HEK293 (cell line): Measurements from ENCODE around the gene EXD3.

Experiments
- BCL11A ChIP-seq: fragments of 450-650 bp; formaldehyde crosslinking; IDR thresholded peaks from 2 replicates; pipeline ENCODE4 v1.5.1; 2016; ENCODE audit warnings: low read depth, missing biosample characterization, missing genetic modification characterization
- EGR2 ChIP-seq: fragments of 450-650 bp; formaldehyde crosslinking; IDR thresholded peaks from 2 replicates; pipeline ENCODE4 v1.5.1; 2016; ENCODE audit warnings: low read depth, missing biosample characterization, missing genetic modification characterization
- KLF9 ChIP-seq: fragments of 450-650 bp; formaldehyde crosslinking; IDR thresholded peaks from 2 replicates; pipeline ENCODE4 v1.5.1; 2016; ENCODE audit warnings: missing biosample characterization, missing genetic modification characterization, low read depth
- SETDB1 ChIP-seq: IDR thresholded peaks from one replicate; pipeline ENCODE4 v1.6.1; 2017; ENCODE audit warnings: mild to moderate bottlenecking, low read length, moderate library complexity, mixed read lengths; ENCODE audit not compliant: insufficient read length
- WT1 ChIP-seq: fragments of 450-650 bp; formaldehyde crosslinking; IDR thresholded peaks from 2 replicates; pipeline ENCODE4 v1.5.1; 2016; ENCODE audit warnings: missing biosample characterization, missing genetic modification characterization
- YY2 ChIP-seq: fragments of 450-650 bp; formaldehyde crosslinking; IDR thresholded peaks from 2 replicates; pipeline ENCODE4 v1.5.1; 2016; ENCODE audit warnings: missing biosample characterization, missing genetic modification characterization
- ZNF19 ChIP-seq: fragments of 450-650 bp; formaldehyde crosslinking; IDR thresholded peaks from 2 replicates; pipeline ENCODE4; 2016; ENCODE audit warnings: missing biosample characterization, missing genetic modification characterization, low read depth
- ZNF302 ChIP-seq: fragments of 450-650 bp; formaldehyde crosslinking; IDR thresholded peaks from 2 replicates; pipeline ENCODE4 v1.5.1; 2016; ENCODE audit warnings: missing biosample characterization, missing genetic modification characterization, low read depth
- ZNF341 ChIP-seq: fragments of 450-650 bp; formaldehyde crosslinking; IDR thresholded peaks from 2 replicates; pipeline ENCODE4; 2016; ENCODE audit warnings: low read depth, missing biosample characterization, missing genetic modification characterization
- ZNF510 ChIP-seq: fragments of 450-650 bp; formaldehyde crosslinking; IDR thresholded peaks from 2 replicates; pipeline ENCODE4 v1.5.1; 2018; ENCODE audit warnings: mild to moderate bottlenecking, missing genetic modification characterization, missing biosample characterization; ENCODE audit not compliant: insufficient replicate concordance
- ZNF530 ChIP-seq: fragments of 450-650 bp; formaldehyde crosslinking; IDR thresholded peaks from 2 replicates; pipeline ENCODE4 v1.5.1; 2016; ENCODE audit warnings: low read depth, missing biosample characterization, missing genetic modification characterization
- ZNF561 ChIP-seq: fragments of 450-650 bp; IDR thresholded peaks from 2 replicates; pipeline ENCODE4 v1.5.1; 2018; ENCODE audit warnings: missing biosample characterization, missing genetic modification characterization, borderline replicate concordance
- ZNF621 ChIP-seq: fragments of 450-650 bp; formaldehyde crosslinking; IDR thresholded peaks from 2 replicates; pipeline ENCODE4 v1.5.1; 2017; ENCODE audit warnings: missing biosample characterization, missing genetic modification characterization
- ZNF76 ChIP-seq: fragments of 450-650 bp; formaldehyde crosslinking; IDR thresholded peaks from 2 replicates; pipeline ENCODE4; 2016; ENCODE audit warnings: low read depth, missing biosample characterization, missing genetic modification characterization, borderline replicate concordance
- ZNF830 ChIP-seq: fragments of 450-650 bp; IDR thresholded peaks from 2 replicates; pipeline ENCODE4 v1.5.0; 2018; ENCODE audit warnings: missing biosample characterization, missing genetic modification characterization, low read depth, mild to moderate bottlenecking, moderate library complexity
- TF ChIP-seq, protein P1 (sequence below): fragments of 450-650 bp; formaldehyde crosslinking; conservative IDR thresholded peaks from 2 replicates; pipeline ENCODE4 v1.5.1; 2016; ENCODE audit warnings: low read depth, missing biosample characterization, missing genetic modification characterization
- TF ChIP-seq, protein P2 (sequence below): fragments of 450-650 bp; formaldehyde crosslinking; IDR thresholded peaks from 2 replicates; pipeline ENCODE4 v1.5.1; 2016; ENCODE audit warnings: missing biosample characterization, missing genetic modification characterization
- TF ChIP-seq, protein P3 (sequence below): fragments of 450-650 bp; formaldehyde crosslinking; IDR thresholded peaks from 2 replicates; pipeline ENCODE4 v1.5.1; 2017; ENCODE audit warnings: missing biosample characterization, missing genetic modification characterization
- TF ChIP-seq, protein P4 (sequence below): fragments of 450-650 bp; formaldehyde crosslinking; IDR thresholded peaks from 2 replicates; pipeline ENCODE4 v1.5.1; 2017; ENCODE audit warnings: missing biosample characterization, missing genetic modification characterization
- TF ChIP-seq, protein P5 (sequence below): fragments of 450-650 bp; formaldehyde crosslinking; optimal IDR thresholded peaks from 2 replicates; pipeline ENCODE3; 2016; ENCODE audit warnings: missing biosample characterization, mild to moderate bottlenecking, missing genetic modification characterization
- TF ChIP-seq, protein P6 (sequence below): IDR thresholded peaks from 2 replicates; pipeline ENCODE4 v1.6.1; 2011; ENCODE audit warnings: mild to moderate bottlenecking, low read depth, low read length, borderline replicate concordance
- TF ChIP-seq, protein P7 (sequence below): fragments of 450-650 bp; formaldehyde crosslinking; IDR thresholded peaks from 2 replicates; pipeline ENCODE4 v1.5.1; 2016; ENCODE audit warnings: missing biosample characterization, missing genetic modification characterization, low read depth
- TF ChIP-seq, protein P8 (sequence below): fragments of 450-650 bp; formaldehyde crosslinking; IDR thresholded peaks from 2 replicates; pipeline ENCODE4 v1.5.1; 2016; ENCODE audit warnings: missing biosample characterization, missing genetic modification characterization

EXD3 gene

DNA sequence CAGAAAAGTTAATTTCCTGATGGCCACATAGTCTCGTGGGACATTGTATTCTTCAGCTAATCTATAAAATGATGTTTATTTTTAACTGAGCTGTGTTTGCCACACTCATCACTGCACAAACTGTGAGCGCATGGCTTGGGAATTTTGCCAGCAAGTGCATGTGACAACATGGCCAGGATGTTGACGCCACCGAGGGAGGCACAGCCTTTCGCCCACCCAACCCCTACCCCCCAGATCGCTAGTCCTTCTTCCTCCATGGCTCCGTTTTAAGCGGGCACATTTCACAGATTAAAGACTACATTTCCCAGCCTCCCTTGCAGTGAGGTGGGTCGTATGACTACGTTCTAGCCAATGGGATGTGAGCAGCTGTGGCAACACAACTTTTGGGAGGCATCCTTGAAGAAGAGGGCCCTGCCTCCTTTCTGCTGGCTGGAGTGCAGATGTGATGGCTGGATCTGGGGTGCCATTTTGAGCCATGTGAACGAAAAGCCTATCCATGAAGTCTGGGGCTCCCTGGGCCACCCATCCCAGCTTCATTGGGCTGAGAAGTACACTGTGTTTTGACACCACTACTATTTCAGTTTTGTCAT, 128.8 kb downstream of the EXD3 start (continued):
- TF ChIP-seq ZNF510 (tag by site-specific recombination), result peak; percentile 29
- TF ChIP-seq WT1 (tag by site-specific recombination), result peak; percentile 51; the same call in 1 of the 2 replicates
- no peak for TF ChIP-seq ZNF830 (tag by site-specific recombination)
- TF ChIP-seq, protein P1, sequence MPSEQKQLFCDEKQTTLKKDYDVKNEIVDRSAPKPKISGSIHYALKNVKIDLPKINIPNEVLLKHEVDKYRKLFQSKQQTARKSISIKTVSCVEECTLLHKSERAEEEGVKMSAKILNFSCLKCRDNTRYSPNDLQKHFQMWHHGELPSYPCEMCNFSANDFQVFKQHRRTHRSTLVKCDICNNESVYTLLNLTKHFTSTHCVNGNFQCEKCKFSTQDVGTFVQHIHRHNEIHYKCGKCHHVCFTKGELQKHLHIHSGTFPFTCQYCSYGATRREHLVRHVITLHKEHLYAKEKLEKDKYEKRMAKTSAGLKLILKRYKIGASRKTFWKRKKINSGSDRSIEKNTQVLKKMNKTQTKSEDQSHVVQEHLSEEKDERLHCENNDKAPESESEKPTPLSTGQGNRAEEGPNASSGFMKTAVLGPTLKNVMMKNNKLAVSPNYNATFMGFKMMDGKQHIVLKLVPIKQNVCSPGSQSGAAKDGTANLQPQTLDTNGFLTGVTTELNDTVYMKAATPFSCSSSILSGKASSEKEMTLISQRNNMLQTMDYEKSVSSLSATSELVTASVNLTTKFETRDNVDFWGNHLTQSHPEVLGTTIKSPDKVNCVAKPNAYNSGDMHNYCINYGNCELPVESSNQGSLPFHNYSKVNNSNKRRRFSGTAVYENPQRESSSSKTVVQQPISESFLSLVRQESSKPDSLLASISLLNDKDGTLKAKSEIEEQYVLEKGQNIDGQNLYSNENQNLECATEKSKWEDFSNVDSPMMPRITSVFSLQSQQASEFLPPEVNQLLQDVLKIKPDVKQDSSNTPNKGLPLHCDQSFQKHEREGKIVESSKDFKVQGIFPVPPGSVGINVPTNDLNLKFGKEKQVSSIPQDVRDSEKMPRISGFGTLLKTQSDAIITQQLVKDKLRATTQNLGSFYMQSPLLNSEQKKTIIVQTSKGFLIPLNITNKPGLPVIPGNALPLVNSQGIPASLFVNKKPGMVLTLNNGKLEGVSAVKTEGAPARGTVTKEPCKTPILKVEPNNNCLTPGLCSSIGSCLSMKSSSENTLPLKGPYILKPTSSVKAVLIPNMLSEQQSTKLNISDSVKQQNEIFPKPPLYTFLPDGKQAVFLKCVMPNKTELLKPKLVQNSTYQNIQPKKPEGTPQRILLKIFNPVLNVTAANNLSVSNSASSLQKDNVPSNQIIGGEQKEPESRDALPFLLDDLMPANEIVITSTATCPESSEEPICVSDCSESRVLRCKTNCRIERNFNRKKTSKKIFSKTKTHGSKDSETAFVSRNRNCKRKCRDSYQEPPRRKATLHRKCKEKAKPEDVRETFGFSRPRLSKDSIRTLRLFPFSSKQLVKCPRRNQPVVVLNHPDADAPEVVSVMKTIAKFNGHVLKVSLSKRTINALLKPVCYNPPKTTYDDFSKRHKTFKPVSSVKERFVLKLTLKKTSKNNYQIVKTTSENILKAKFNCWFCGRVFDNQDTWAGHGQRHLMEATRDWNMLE (tag by site-specific recombination), result 0 out of 2 replicates have a peak, but pooled peaks have one; percentile 24
- TF ChIP-seq SETDB1, result peak; percentile 97
- TF ChIP-seq ZNF561, result no peak
- no peak for TF ChIP-seq EGR2 (tag by site-specific recombination)
- TF ChIP-seq, protein P2, sequence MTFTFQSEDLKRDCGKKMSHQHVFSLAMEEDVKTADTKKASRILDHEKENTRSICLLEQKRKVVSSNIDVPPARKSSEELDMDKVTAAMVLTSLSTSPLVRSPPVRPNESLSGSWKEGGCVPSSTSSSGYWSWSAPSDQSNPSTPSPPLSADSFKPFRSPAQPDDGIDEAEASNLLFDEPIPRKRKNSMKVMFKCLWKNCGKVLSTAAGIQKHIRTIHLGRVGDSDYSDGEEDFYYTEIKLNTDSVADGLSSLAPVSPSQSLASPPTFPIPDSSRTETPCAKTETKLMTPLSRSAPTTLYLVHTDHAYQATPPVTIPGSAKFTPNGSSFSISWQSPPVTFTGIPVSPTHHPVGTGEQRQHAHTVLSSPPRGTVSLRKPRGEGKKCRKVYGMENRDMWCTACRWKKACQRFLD (tag by site-specific recombination), result no peak
- no peak for TF ChIP-seq ZNF19 (tag by site-specific recombination)
- peak; percentile 83 for TF ChIP-seq ZNF76 (tag by site-specific recombination)
- TF ChIP-seq, protein P3, sequence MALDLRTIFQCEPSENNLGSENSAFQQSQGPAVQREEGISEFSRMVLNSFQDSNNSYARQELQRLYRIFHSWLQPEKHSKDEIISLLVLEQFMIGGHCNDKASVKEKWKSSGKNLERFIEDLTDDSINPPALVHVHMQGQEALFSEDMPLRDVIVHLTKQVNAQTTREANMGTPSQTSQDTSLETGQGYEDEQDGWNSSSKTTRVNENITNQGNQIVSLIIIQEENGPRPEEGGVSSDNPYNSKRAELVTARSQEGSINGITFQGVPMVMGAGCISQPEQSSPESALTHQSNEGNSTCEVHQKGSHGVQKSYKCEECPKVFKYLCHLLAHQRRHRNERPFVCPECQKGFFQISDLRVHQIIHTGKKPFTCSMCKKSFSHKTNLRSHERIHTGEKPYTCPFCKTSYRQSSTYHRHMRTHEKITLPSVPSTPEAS, result no peak
- peak; percentile 8; the same call in 1 of the 2 replicates for TF ChIP-seq ZNF341
- TF ChIP-seq, protein P4, sequence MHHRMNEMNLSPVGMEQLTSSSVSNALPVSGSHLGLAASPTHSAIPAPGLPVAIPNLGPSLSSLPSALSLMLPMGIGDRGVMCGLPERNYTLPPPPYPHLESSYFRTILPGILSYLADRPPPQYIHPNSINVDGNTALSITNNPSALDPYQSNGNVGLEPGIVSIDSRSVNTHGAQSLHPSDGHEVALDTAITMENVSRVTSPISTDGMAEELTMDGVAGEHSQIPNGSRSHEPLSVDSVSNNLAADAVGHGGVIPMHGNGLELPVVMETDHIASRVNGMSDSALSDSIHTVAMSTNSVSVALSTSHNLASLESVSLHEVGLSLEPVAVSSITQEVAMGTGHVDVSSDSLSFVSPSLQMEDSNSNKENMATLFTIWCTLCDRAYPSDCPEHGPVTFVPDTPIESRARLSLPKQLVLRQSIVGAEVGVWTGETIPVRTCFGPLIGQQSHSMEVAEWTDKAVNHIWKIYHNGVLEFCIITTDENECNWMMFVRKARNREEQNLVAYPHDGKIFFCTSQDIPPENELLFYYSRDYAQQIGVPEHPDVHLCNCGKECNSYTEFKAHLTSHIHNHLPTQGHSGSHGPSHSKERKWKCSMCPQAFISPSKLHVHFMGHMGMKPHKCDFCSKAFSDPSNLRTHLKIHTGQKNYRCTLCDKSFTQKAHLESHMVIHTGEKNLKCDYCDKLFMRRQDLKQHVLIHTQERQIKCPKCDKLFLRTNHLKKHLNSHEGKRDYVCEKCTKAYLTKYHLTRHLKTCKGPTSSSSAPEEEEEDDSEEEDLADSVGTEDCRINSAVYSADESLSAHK (tag by site-specific recombination), result no peak
- TF ChIP-seq, protein P5, sequence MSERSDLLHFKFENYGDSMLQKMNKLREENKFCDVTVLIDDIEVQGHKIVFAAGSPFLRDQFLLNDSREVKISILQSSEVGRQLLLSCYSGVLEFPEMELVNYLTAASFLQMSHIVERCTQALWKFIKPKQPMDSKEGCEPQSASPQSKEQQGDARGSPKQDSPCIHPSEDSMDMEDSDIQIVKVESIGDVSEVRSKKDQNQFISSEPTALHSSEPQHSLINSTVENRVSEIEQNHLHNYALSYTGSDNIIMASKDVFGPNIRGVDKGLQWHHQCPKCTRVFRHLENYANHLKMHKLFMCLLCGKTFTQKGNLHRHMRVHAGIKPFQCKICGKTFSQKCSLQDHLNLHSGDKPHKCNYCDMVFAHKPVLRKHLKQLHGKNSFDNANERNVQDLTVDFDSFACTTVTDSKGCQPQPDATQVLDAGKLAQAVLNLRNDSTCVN (tag by site-specific recombination), result peak; percentile 17
- no peak for TF ChIP-seq BCL11A (tag by site-specific recombination)
- TF ChIP-seq, protein P6, sequence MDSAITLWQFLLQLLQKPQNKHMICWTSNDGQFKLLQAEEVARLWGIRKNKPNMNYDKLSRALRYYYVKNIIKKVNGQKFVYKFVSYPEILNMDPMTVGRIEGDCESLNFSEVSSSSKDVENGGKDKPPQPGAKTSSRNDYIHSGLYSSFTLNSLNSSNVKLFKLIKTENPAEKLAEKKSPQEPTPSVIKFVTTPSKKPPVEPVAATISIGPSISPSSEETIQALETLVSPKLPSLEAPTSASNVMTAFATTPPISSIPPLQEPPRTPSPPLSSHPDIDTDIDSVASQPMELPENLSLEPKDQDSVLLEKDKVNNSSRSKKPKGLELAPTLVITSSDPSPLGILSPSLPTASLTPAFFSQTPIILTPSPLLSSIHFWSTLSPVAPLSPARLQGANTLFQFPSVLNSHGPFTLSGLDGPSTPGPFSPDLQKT, result no peak
- no peak for TF ChIP-seq ZNF530
- TF ChIP-seq KLF9 (tag by site-specific recombination), result no peak
- TF ChIP-seq, protein P7, sequence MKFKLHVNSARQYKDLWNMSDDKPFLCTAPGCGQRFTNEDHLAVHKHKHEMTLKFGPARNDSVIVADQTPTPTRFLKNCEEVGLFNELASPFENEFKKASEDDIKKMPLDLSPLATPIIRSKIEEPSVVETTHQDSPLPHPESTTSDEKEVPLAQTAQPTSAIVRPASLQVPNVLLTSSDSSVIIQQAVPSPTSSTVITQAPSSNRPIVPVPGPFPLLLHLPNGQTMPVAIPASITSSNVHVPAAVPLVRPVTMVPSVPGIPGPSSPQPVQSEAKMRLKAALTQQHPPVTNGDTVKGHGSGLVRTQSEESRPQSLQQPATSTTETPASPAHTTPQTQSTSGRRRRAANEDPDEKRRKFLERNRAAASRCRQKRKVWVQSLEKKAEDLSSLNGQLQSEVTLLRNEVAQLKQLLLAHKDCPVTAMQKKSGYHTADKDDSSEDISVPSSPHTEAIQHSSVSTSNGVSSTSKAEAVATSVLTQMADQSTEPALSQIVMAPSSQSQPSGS (tag by site-specific recombination), result 0 out of 2 replicates have a peak, but pooled peaks have one; percentile 28
- TF ChIP-seq, protein P8, sequence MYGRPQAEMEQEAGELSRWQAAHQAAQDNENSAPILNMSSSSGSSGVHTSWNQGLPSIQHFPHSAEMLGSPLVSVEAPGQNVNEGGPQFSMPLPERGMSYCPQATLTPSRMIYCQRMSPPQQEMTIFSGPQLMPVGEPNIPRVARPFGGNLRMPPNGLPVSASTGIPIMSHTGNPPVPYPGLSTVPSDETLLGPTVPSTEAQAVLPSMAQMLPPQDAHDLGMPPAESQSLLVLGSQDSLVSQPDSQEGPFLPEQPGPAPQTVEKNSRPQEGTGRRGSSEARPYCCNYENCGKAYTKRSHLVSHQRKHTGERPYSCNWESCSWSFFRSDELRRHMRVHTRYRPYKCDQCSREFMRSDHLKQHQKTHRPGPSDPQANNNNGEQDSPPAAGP, result peak; percentile 46; the same call in 1 of the 2 replicates
- TF ChIP-seq ZNF621 (tag by site-specific recombination), result no peak
- no peak for TF ChIP-seq ZNF302 (tag by site-specific recombination)
- TF ChIP-seq YY2 (tag by site-specific recombination), result peak; percentile 68; the same call in 1 of the 2 replicates
